GM21390 (cell line): Measurements from ENCODE around the gene RERE.

Experiments
- ATAC-seq: cut with Tn5 transposase; IDR thresholded peaks from one replicate; pipeline ENCODE4 v1.9.1; 2021; ENCODE audit not compliant: unreplicated experiment

The RERE gene

DNA sequence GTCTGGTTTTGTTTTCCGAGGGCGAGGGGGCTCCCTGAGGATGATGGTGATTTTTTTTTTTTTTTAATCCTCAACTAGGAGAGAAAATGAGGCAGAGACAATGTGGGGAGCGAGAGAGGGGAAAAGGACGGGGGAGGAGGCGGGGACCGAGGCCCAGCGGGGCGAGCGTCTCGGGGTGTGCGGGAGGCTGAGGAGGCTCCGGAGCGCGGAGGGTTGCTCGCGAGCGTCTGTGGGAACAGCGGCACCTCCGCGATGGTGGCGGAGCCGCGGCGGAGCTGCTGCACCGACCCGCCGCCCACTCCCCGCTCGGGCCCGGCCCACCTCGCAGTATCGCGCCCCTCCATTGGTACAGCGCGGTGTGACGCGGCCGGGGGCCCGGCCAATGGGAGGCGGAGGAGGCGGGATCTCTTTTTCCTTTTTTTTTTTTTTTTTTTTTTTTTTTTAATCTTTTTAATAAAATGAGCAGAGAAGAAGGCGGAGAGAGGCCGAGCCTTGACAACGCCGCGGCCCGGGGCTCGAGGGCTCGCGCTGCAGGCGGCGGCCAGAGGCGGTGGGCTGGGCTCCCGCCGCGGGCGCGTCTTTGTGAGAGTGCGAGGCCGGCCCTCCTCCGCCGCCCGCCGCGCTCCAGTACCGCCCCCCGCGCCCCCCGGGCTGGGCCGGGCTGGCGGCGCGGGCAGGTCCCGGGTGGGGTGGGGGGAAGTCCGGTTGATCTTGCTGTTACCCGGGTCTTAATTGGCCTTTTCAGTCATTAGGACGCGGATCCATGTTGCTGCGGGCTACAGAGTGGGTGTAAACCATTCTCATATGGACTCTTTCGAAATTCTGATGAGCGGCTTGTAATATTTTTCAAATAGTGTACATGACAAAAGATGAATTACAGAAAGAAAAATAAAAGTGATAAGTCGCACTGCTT lies at the start of gene RERE:
TSS of gene RERE (minus strand) at position 229 of the 913 bp plus-strand sequence.
- peak; percentile 89 for ATAC-seq

DNA sequence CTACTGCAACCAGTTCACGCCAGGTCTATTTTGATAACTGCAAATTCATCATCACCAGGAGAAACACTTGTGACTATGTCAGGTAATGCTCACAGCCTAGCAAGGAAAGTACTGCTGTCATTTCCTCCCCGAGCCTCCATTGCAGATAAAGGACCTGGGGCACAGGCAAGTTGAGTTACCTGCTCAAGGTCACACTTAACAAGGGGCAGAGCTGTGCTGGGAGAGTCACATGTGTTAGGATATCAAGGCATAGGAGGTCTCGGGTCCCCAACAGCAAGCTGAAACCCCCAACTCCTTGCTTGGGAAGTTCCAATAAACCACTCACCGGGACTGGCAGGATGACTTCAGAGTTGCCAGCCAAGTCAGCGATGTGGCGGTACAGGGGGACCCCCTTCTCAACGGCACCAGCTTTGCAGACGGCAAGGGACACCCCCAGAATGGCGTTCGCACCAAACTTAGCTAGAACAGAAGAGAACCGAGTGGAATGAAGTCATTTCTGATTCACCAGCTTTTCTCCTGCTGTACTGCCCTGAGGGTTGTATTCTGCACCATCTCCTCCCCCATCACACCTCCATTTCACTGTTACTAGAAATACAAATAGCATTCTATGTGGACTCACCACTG lies 49.5 kb upstream of the RERE start:
- no peak for ATAC-seq

- no peak for ATAC-seq
Measured at GRCh38 chr1:8866173-8866791, 48.8 kb upstream of the RERE start.

GRCh38 chr1:8864713-8865344 lies 47.4 kb upstream of the RERE start:
- ATAC-seq: no peak

GRCh38 chr1:8863794-8864233 lies 46.4 kb upstream of the RERE start:
- ATAC-seq: no peak

- ATAC-seq: no peak
Measured at GRCh38 chr1:8863138-8863537, 45.7 kb upstream of the RERE start.

DNA sequence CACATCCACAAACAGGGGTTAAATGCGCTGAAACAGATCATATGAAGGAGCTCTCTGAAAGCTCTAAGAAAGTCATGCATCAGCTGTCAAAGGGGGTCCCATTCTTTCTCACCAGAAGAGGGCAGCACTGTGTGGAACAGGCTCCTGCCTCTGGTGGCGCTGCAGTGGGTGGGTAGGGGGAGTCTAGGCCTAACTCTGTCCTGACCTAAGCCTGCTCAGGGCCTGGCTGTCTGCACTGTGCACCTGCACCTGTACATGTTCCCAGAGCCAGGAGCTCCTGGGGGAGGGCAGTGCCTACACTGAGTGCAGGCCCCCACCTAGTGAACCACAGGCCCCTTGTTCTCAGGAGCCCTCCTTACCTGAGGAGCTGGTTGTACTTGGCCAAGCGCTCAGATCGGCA lies 45.1 kb upstream of the RERE start:
- ATAC-seq: no peak

- ATAC-seq: no peak
Measured at GRCh38 chr1:8860738-8861516, 43.5 kb upstream of the RERE start.

DNA sequence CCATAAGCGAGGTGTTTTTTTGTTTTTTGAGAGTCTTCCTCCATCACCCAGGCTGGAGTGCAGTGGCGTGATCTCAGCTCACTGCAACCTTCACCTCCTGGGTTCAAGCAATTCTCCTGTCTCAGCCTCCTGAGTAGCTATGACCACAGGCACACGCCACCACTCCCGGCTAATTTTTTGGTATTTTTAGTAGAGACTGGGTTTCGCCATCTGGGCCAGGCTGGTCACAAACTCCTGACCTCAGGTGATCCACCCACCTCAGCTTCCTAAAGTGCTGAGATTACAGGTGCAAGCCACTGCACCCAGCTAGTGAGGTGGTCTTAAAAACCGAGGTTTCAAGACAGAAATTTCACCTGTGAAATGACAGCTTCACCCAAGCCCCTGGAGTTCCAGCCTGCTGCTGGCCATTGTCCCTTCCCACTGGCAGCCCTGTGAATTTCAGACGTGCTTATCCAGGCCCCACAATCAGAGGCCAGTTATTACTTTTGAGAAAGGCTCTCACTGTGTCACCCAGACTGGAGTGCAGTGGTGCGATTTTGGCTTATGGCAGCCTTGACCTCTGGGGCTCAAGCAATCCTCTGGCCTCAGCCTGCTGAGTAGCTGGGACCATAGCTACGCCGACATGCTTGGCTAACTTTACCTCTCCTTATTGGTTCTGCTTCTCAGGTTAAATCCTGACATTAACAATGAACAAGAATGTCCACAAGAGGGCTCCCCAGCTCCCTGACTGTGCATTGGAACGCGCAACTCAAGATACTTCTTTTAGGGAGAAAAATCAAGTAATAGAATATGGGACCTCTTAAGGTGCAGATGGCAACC lies 41.7 kb upstream of the RERE start:
- ATAC-seq: no peak

DNA sequence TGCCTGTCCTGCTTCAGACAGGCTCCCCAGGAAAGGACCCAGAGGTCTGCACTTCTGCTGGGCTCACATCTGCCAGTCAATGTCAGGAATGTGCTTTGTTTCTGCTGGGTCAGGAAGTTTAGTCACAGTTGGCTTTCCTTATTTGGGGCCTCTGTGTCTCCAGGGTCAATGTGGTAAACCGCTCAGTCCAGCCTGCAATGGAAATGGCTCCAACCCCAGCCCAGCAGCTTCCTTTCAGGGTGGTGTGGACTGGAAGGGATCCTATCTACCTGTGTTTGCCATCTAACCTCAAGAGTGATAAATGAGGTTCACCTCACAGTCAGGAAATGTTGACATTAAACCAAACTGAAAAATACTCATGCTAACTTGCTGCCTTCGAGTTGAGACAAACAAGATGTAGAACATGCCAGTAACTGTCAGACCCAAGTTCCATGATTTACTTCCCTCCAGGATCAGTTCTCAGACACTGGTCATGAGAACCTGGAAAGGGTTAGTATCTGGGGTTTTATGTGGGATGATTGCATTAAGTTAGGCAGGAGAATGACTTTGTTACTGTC lies 40.8 kb upstream of the RERE start:
- ATAC-seq: no peak

DNA sequence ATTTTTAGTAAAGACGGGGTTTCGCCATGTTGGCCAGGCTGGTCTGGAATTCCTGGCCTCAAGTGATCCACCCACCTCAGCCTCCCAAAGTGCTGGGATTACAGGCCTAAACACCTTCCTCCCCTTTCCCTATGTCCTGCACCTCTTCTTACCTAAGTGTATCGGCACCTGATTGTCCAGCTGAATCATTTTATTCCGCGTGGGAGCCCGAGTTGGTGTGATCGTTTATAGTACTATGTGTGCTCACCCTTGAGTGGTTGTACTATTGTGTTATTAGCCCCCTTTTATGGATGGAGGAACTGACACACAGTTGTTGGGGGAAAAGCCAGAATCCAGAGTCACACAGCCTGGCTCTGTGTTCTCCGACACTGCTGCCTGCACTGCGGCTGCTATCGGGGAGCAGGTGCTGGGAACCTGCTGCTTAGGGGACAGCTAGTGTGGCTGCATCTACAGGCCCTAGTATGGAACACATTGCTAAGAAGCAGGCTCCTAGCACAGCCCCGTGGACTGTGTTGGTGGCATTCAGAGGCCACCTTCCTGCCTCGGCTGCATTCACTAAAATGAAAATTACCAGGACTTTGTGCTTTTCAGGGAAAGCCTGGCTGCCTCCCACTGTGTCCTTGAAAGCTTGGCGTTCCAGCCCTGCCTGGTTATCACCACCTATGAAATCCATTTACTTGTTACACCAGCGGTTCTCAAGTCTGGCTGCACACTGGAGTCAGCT lies 39.4 kb upstream of the RERE start:
- no peak for ATAC-seq

DNA sequence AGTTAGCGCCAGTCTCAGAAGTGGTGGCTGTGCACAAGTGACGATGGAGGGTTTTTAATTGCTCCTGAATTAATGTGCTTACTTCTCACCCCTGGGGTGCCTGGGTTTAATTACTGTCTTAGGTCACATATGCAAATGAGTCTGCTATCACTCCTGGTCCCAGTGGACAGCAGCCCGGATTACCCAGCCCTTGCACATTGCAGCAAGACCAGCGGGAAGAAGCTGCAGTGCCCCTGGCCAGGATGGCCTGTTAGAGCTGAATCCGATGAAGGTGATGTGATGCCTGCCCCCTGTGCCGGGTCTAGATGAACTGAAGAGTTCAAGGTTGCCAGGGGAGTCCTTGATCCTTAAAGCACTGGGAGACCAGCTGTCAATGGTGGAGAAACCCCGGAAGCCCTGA lies 36.8 kb upstream of the RERE start:
- ATAC-seq: no peak

DNA sequence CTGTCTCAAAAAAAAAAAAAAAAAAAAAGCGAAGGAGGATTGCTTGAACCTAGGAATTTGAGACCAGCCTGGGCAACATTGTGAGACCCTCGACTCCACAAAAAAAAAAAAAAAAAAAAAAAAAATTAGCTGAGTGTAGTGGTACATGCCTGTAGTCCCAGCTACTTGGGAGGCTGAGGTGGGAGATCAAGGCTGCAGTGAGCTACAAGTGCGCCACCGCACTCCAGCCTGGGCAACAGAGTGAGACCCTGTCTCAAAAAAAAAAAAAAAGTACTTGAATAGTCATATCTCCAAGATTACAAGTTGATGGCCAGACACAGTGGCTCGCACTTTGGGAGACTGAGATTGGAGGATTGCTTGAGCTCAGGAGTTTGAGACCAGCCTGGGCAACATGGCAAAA lies 33.6 kb upstream of the RERE start:
- no peak for ATAC-seq

DNA sequence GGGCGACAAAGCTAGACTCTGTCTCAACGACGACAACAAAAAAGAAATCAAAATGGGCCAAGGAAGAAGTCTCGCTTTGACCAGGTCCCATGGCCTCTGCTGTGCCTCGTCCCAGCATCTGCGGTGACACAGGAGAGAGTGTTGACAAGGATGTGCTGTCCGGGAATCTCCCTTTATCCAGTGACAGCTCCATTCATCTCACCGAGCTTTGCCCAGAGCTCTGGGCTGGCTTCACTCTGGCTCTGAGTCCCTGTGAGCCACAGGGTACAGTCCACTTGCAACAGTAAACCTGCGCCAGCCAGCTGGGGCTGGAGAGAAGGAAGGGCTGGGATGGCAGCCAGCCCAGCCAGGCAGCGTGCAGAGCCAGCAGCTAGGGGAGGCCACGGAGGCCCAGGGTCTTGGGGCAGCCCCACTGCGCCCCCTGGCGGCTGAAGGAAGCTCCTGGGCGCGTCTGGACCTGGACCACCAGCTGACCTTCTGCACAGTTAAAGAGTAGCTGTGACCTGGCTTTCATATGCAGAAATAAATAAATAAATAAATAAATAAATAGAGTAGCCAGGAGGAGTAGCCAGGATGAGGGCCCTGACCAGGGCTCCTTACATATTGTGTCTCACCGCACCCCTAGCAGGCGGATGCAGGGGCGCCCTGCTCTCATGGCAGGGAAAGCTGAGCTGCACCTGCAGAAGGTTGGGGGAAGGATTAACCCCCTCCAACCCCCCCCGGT lies 31.4 kb upstream of the RERE start:
- no peak for ATAC-seq

GRCh38 chr1:8847990-8848389 lies 30.6 kb upstream of the RERE start:
- ATAC-seq: no peak

DNA sequence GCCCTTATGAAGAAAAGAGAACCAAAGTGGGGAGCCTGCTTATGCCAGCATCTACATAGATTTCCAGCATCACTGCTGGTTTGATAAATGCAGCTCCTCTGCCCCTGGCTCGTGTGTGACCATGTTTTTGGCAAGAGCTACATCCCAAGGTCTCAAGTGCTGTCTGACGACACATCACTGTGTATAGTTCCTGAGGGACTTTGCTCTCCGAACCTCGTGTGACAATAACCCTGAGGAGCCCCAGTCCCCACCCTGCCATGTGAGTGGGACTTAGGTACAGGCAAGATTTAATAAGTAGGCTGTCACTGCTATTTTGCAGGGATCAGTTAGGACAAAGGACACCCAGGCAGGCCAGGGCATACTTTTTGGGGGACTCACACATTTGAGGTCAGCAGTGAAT lies 28.8 kb upstream of the RERE start:
- no peak for ATAC-seq

DNA sequence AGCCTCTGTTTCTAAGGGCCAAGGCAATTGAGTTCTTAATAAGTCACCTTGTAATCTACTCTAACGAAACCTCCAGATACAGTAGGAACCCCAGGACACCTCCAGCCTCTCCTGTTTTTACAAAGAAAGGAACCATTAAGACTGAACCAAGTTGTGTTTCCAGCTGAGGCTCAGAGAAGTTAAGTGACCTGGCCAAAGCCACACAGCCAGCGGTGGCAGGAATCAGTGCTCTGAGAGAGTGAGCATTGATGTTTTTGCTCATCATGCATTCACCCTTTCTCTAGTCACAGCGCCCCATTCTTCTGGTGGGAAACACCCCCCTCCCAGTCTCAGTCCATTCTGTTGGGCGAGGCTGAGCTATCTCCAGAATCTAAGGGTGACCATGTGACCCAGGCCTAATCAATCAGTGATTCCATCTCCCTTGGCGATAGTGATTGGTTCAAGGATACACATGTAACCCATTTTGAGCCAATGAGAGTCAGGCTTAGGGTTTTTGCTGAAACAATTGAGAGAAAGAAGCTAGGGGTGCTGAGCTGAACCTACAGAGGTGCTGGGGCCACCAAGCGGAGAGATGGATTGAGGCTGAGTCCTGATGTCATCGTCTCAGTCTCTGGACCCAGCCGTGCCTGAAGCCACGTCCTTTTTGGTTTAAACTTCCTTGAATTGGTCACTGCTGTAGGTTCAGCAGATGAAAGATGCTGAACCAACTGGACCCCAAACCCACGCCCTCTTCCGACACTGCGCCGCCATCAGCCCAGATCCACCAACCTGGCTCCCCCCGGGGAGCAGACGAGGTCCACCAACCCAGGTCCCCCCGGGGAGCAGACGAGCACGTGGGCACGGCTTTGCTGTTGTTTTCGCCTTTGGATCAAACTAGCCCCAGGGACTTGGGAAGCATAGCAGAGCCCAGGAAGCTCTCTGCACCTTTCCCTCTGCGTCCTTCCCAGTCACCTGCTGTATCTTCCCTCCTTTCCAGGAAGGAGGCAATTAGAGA lies 28.0 kb upstream of the RERE start:
- ATAC-seq: no peak
